ENCODE results near the gene DPYSL3. TPM values are rescaled to one million over a fixed set of nuclear protein-coding genes. Genes with fewer than 3 reads are reported as not detected.

DPYSL3 gene
- total RNA-seq, 2 experiments from 2014 or later, result not detected

GRCh38 chr5:147481874-147482705 is 27.8 kb downstream of the DPYSL3 start:
- Mint-ChIP-seq H3K4me1 (ENCODE audit: low read depth) (no peaks in the 10 kb centered on the region), H3K27ac (no peak overlapping the region), H3K27me3 (no peaks in the 10 kb centered on the region), H3K36me3 (no peaks in the 10 kb centered on the region), H3K9me3 (peaks cover 6% of the 10 kb centered on the region), H3K4me3 (no peak overlapping the region)
- CTCF ChIA-PET, result no interaction called here
- intact Hi-C loops (cut with micrococcal nuclease), result no loop called here
- POLR2A ChIA-PET, result no interaction called here
- DNase-seq, result no peak

GRCh38 chr5:147481376-147481775 is 28.5 kb downstream of the DPYSL3 start:
- CTCF ChIA-PET, result no interaction called here
- POLR2A ChIA-PET, result no interaction called here
- H3K9me3 Mint-ChIP-seq, result peaks cover 6% of the 10 kb centered on the region

GRCh38 chr5:147479949-147480348 is 29.9 kb downstream of the DPYSL3 start:
- no peak overlapping the region for H3K27ac Mint-ChIP-seq
- intact Hi-C loops (cut with micrococcal nuclease), result no loop called here
- H3K4me3 Mint-ChIP-seq, result no peak overlapping the region
- ChIA-PET CTCF (no interaction called here), POLR2A (no interaction called here)
- no peak for DNase-seq
- no peaks in the 10 kb centered on the region for H3K9me3 Mint-ChIP-seq
- H3K4me1 Mint-ChIP-seq (ENCODE audit: low read depth), result no peaks in the 10 kb centered on the region
- H3K36me3 Mint-ChIP-seq, result no peaks in the 10 kb centered on the region
- no peaks in the 10 kb centered on the region for H3K27me3 Mint-ChIP-seq

More at GRCh38 chr5:147481376-147481775, 28.5 kb downstream of the DPYSL3 start:
- H3K4me3 Mint-ChIP-seq, result no peak overlapping the region
- intact Hi-C loops (cut with micrococcal nuclease), result no loop called here
- no peaks in the 10 kb centered on the region for H3K4me1 Mint-ChIP-seq (ENCODE audit: low read depth)
- no peaks in the 10 kb centered on the region for H3K36me3 Mint-ChIP-seq
- H3K27me3 Mint-ChIP-seq, result no peaks in the 10 kb centered on the region
- H3K27ac Mint-ChIP-seq, result no peak overlapping the region
- DNase-seq, result no peak

- no peak overlapping the region for H3K27ac Mint-ChIP-seq
- no peaks in the 10 kb centered on the region for H3K36me3 Mint-ChIP-seq
- ChIA-PET CTCF (no interaction called here), POLR2A (no interaction called here)
- H3K9me3 Mint-ChIP-seq, result no peaks in the 10 kb centered on the region
- intact Hi-C loops (cut with micrococcal nuclease), result no loop called here
- DNase-seq, result no peak
- H3K27me3 Mint-ChIP-seq, result no peaks in the 10 kb centered on the region
- H3K4me3 Mint-ChIP-seq, result no peak overlapping the region
- H3K4me1 Mint-ChIP-seq (ENCODE audit: low read depth), result no peaks in the 10 kb centered on the region
Measured at GRCh38 chr5:147479444-147479843, 30.4 kb downstream of the DPYSL3 start.

- no peaks in the 10 kb centered on the region for H3K27me3 Mint-ChIP-seq
- no peaks in the 10 kb centered on the region for H3K9me3 Mint-ChIP-seq
- no peaks in the 10 kb centered on the region for H3K4me1 Mint-ChIP-seq (ENCODE audit: low read depth)
- H3K4me3 Mint-ChIP-seq, result no peak overlapping the region
- intact Hi-C loops (cut with micrococcal nuclease), result no loop called here
- POLR2A ChIA-PET, result no interaction called here
- no peaks in the 10 kb centered on the region for H3K36me3 Mint-ChIP-seq
- CTCF ChIA-PET, result interaction anchor here (1.8 kb wide), 1 partner anchor 20 kb away, joined by 5 read pairs; no protein-coding TSS in a partner anchor
- H3K27ac Mint-ChIP-seq, result no peak overlapping the region
- DNase-seq, result no peak
Measured at GRCh38 chr5:147474140-147474539, 35.7 kb downstream of the DPYSL3 start.

- Mint-ChIP-seq H3K4me3 (no peak overlapping the region), H3K36me3 (no peaks in the 10 kb centered on the region), H3K4me1 (ENCODE audit: low read depth) (no peaks in the 10 kb centered on the region), H3K27me3 (no peaks in the 10 kb centered on the region), H3K27ac (no peak overlapping the region), H3K9me3 (no peaks in the 10 kb centered on the region)
- intact Hi-C loops (cut with micrococcal nuclease), result no loop called here
- CTCF ChIA-PET, result no interaction called here
- POLR2A ChIA-PET, result no interaction called here
- DNase-seq, result no peak
Measured at GRCh38 chr5:147472664-147473475, 37.0 kb downstream of the DPYSL3 start.

GRCh38 chr5:147467973-147468508 is 41.8 kb downstream of the DPYSL3 start:
- H3K27ac Mint-ChIP-seq, result no peak overlapping the region
- H3K27me3 Mint-ChIP-seq, result no peaks in the 10 kb centered on the region
- intact Hi-C loops (cut with micrococcal nuclease), result no loop called here
- ChIA-PET POLR2A (no interaction called here), CTCF (interaction anchor here (0.6 kb wide), 1 partner anchor 9 kb away, joined by 4 read pairs; no protein-coding TSS in a partner anchor)
- no peaks in the 10 kb centered on the region for H3K36me3 Mint-ChIP-seq
- H3K9me3 Mint-ChIP-seq, result no peaks in the 10 kb centered on the region
- no peak for DNase-seq
- H3K4me1 Mint-ChIP-seq (ENCODE audit: low read depth), result no peaks in the 10 kb centered on the region
- no peak overlapping the region for H3K4me3 Mint-ChIP-seq

GRCh38 chr5:147466360-147466980 is 43.4 kb downstream of the DPYSL3 start:
- no peaks in the 10 kb centered on the region for H3K27me3 Mint-ChIP-seq
- no peak for DNase-seq
- POLR2A ChIA-PET, result no interaction called here
- no peaks in the 10 kb centered on the region for H3K36me3 Mint-ChIP-seq
- H3K27ac Mint-ChIP-seq, result no peak overlapping the region
- H3K4me1 Mint-ChIP-seq (ENCODE audit: low read depth), result no peaks in the 10 kb centered on the region
- intact Hi-C loops (cut with micrococcal nuclease), result no loop called here
- H3K9me3 Mint-ChIP-seq, result no peaks in the 10 kb centered on the region
- CTCF ChIA-PET, result no interaction called here
- no peak overlapping the region for H3K4me3 Mint-ChIP-seq

- Mint-ChIP-seq H3K9me3 (no peaks in the 10 kb centered on the region), H3K27ac (no peak overlapping the region), H3K36me3 (no peaks in the 10 kb centered on the region), H3K4me3 (no peak overlapping the region), H3K27me3 (no peaks in the 10 kb centered on the region), H3K4me1 (ENCODE audit: low read depth) (no peaks in the 10 kb centered on the region)
- no peak for DNase-seq
- CTCF ChIA-PET, result no interaction called here
- POLR2A ChIA-PET, result no interaction called here
- intact Hi-C loops (cut with micrococcal nuclease), result no loop called here
Measured at GRCh38 chr5:147465747-147466146, 44.1 kb downstream of the DPYSL3 start.

- Mint-ChIP-seq H3K36me3 (no peaks in the 10 kb centered on the region), H3K9me3 (no peaks in the 10 kb centered on the region), H3K4me1 (ENCODE audit: low read depth) (no peaks in the 10 kb centered on the region), H3K27ac (no peak overlapping the region), H3K27me3 (peaks cover 2% of the 10 kb centered on the region), H3K4me3 (no peak overlapping the region)
- POLR2A ChIA-PET, result no interaction called here
- CTCF ChIA-PET, result no interaction called here
- no peak for DNase-seq
- intact Hi-C loops (cut with micrococcal nuclease), result no loop called here
Measured at GRCh38 chr5:147464211-147464610, 45.7 kb downstream of the DPYSL3 start.

GRCh38 chr5:147461915-147462314 is 48.0 kb downstream of the DPYSL3 start:
- POLR2A ChIA-PET, result no interaction called here
- no peaks in the 10 kb centered on the region for H3K4me1 Mint-ChIP-seq (ENCODE audit: low read depth)
- no peaks in the 10 kb centered on the region for H3K36me3 Mint-ChIP-seq
- intact Hi-C loops (cut with micrococcal nuclease), result no loop called here
- no peak for DNase-seq
- H3K27ac Mint-ChIP-seq, result no peak overlapping the region
- H3K27me3 Mint-ChIP-seq, result peaks cover 10% of the 10 kb centered on the region
- CTCF ChIA-PET, result no interaction called here
- no peak overlapping the region for H3K4me3 Mint-ChIP-seq
- H3K9me3 Mint-ChIP-seq, result no peaks in the 10 kb centered on the region

GRCh38 chr5:147460380-147460779 is 49.5 kb downstream of the DPYSL3 start:
- Mint-ChIP-seq H3K27me3 (peaks cover 21% of the 10 kb centered on the region), H3K27ac (no peak overlapping the region), H3K4me1 (ENCODE audit: low read depth) (no peaks in the 10 kb centered on the region), H3K36me3 (no peaks in the 10 kb centered on the region), H3K9me3 (no peaks in the 10 kb centered on the region), H3K4me3 (no peak overlapping the region)
- DNase-seq, result no peak
- ChIA-PET CTCF (no interaction called here), POLR2A (no interaction called here)
- intact Hi-C loops (cut with micrococcal nuclease), result no loop called here
